ENCODE results near the gene THSD4.

The THSD4 gene

DNA sequence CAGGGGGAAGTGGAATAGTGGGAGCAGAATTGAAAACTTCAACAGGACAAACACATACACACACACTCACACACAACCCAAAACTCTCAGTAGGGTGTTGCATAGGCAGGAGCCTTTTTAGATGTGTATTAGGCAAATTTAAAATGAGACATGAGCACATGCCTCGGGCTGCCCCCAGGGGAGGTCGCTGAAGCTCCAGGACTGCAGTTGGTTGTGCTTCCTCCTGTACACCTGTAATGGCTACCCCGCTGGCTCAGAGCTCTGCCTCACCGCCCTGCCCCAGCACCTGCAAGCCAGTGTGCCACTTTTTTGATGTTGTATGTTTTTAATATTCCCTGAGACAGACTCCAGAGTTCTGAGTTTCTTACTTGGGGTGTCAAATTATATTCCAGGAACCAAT is 391.7 kb downstream of the THSD4 start:
- Histone ChIP-seq H3K36me3 (replicated peaks; ENCODE audit: insufficient read depth, low read length) (no peaks in the 10 kb centered on the region), H3F3A (ENCODE audit: insufficient read depth, low read length) (no peaks in the 10 kb centered on the region), H3K27me3 (replicated peaks; ENCODE audit: insufficient read depth, low read length) (no peaks in the 10 kb centered on the region), H4K20me1 (ENCODE audit: insufficient read depth, low read length) (no peaks in the 10 kb centered on the region), H3K9ac (ENCODE audit: low read length) (no peak overlapping the region), H3K9me2 (replicated peaks; ENCODE audit: insufficient read depth, low read length) (no peaks in the 10 kb centered on the region), H3K4me2 (ENCODE audit: low read depth, low read length) (no peak overlapping the region), H3K4me3 (ENCODE audit: low read length) (no peak overlapping the region), H3K27ac (ENCODE audit: low read length) (no peak overlapping the region), H3K9me3 (replicated peaks; ENCODE audit: insufficient read depth, low read length) (no peaks in the 10 kb centered on the region), H3K4me1 (ENCODE audit: low read length) (no peaks in the 10 kb centered on the region), H3K79me2 (ENCODE audit: low read length) (no peaks in the 10 kb centered on the region), H2AFZ (ENCODE audit: low read length) (no peak overlapping the region)
- no peak for DNase-seq
- TF ChIP-seq EZH2 (optimal IDR thresholded peaks at IDR 0.05; ENCODE audit: low read depth, low read length) (no peak), EZH2phosphoT487 (IDR thresholded peaks at IDR 0.05; ENCODE audit: low read length) (no peak)

- H3F3A ChIP-seq (ENCODE audit: insufficient read depth, low read length): no peaks in the 10 kb centered on the region
- no peak overlapping the region for H3K9ac ChIP-seq (ENCODE audit: low read length)
- TF ChIP-seq CTCF (IDR thresholded peaks at IDR 0.05; ENCODE audit: low read length) (no peak), EZH2phosphoT487 (IDR thresholded peaks at IDR 0.05; ENCODE audit: low read length) (no peak), EZH2 (optimal IDR thresholded peaks at IDR 0.05; ENCODE audit: low read depth, low read length) (no peak)
- H2AFZ ChIP-seq (ENCODE audit: low read length): no peak overlapping the region
- H3K79me2 ChIP-seq (ENCODE audit: low read length): no peaks in the 10 kb centered on the region
- no peak overlapping the region for H3K4me3 ChIP-seq (ENCODE audit: low read length)
- H3K27ac ChIP-seq (ENCODE audit: low read length): no peak overlapping the region
- no peaks in the 10 kb centered on the region for H3K4me1 ChIP-seq (ENCODE audit: low read length)
- H3K4me2 ChIP-seq (ENCODE audit: low read depth, low read length): no peak overlapping the region
- no peaks in the 10 kb centered on the region for H3K27me3 ChIP-seq (replicated peaks; ENCODE audit: insufficient read depth, low read length)
- no peaks in the 10 kb centered on the region for H4K20me1 ChIP-seq (ENCODE audit: insufficient read depth, low read length)
- no peaks in the 10 kb centered on the region for H3K9me3 ChIP-seq (replicated peaks; ENCODE audit: insufficient read depth, low read length)
- DNase-seq: no peak
- no peaks in the 10 kb centered on the region for H3K36me3 ChIP-seq (replicated peaks; ENCODE audit: insufficient read depth, low read length)
- H3K9me2 ChIP-seq (replicated peaks; ENCODE audit: insufficient read depth, low read length): no peaks in the 10 kb centered on the region
Measured at GRCh38 chr15:71508081-71508682, 392.9 kb downstream of the THSD4 start.

GRCh38 chr15:71509139-71509538 is 393.9 kb downstream of the THSD4 start:
- Histone ChIP-seq H3F3A (ENCODE audit: insufficient read depth, low read length) (no peaks in the 10 kb centered on the region), H3K9ac (ENCODE audit: low read length) (no peak overlapping the region), H3K4me3 (ENCODE audit: low read length) (no peak overlapping the region), H3K79me2 (ENCODE audit: low read length) (no peaks in the 10 kb centered on the region), H3K27me3 (replicated peaks; ENCODE audit: insufficient read depth, low read length) (no peaks in the 10 kb centered on the region), H3K36me3 (replicated peaks; ENCODE audit: insufficient read depth, low read length) (no peaks in the 10 kb centered on the region), H3K9me3 (replicated peaks; ENCODE audit: insufficient read depth, low read length) (no peaks in the 10 kb centered on the region), H3K27ac (ENCODE audit: low read length) (no peak overlapping the region), H3K9me2 (replicated peaks; ENCODE audit: insufficient read depth, low read length) (no peaks in the 10 kb centered on the region), H3K4me1 (ENCODE audit: low read length) (no peaks in the 10 kb centered on the region), H2AFZ (ENCODE audit: low read length) (no peak overlapping the region), H3K4me2 (ENCODE audit: low read depth, low read length) (no peak overlapping the region), H4K20me1 (ENCODE audit: insufficient read depth, low read length) (no peaks in the 10 kb centered on the region)
- DNase-seq: no peak
- TF ChIP-seq EZH2 (optimal IDR thresholded peaks at IDR 0.05; ENCODE audit: low read depth, low read length) (no peak), EZH2phosphoT487 (IDR thresholded peaks at IDR 0.05; ENCODE audit: low read length) (no peak), CTCF (IDR thresholded peaks at IDR 0.05; ENCODE audit: low read length) (no peak)

DNA sequence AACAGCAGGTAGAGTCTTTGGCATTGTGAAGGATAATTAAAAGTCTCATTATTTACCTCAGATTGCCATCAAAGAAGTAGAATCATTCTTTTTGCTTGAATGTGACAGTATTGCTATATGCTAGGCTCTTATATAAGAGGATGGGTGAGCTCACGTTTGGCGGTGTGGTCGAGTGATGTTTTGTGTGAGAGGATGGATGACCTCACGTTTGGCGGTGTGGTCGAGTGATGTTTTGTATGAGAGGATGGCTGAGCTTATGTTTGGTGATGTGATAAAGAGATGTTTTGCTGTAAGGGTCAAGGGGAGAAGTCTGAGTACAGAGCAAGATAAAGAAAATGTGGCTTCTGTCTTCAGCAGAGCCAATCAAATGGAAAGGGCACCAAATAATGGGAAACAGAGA is 395.5 kb downstream of the THSD4 start:
- DNase-seq: no peak
- Histone ChIP-seq H3K79me2 (ENCODE audit: low read length) (no peaks in the 10 kb centered on the region), H3K27ac (ENCODE audit: low read length) (no peak overlapping the region), H3K4me3 (ENCODE audit: low read length) (no peak overlapping the region), H3K9ac (ENCODE audit: low read length) (no peak overlapping the region), H2AFZ (ENCODE audit: low read length) (no peak overlapping the region), H4K20me1 (ENCODE audit: insufficient read depth, low read length) (no peaks in the 10 kb centered on the region), H3K36me3 (replicated peaks; ENCODE audit: insufficient read depth, low read length) (no peaks in the 10 kb centered on the region), H3K9me2 (replicated peaks; ENCODE audit: insufficient read depth, low read length) (no peaks in the 10 kb centered on the region), H3K9me3 (replicated peaks; ENCODE audit: insufficient read depth, low read length) (no peaks in the 10 kb centered on the region), H3K4me1 (ENCODE audit: low read length) (no peaks in the 10 kb centered on the region), H3F3A (ENCODE audit: insufficient read depth, low read length) (no peaks in the 10 kb centered on the region), H3K4me2 (ENCODE audit: low read depth, low read length) (no peak overlapping the region), H3K27me3 (replicated peaks; ENCODE audit: insufficient read depth, low read length) (no peaks in the 10 kb centered on the region)
- TF ChIP-seq EZH2 (optimal IDR thresholded peaks at IDR 0.05; ENCODE audit: low read depth, low read length) (no peak), CTCF (IDR thresholded peaks at IDR 0.05; ENCODE audit: low read length) (no peak), EZH2phosphoT487 (IDR thresholded peaks at IDR 0.05; ENCODE audit: low read length) (no peak)

Measured in MM.1S (cell line).